PC-3 (cell line): ENCODE data around the gene HMCN2.

Experiments used
- EZH2 ChIP-seq: fragments of 300-600 bp; sonication (generic); IDR thresholded peaks from one replicate; pipeline ENCODE4 v1.6.1; 2017; ENCODE audit warnings: antibody characterized with exemption, mild to moderate bottlenecking, low read length; ENCODE audit not compliant: unreplicated experiment
- EZH2phosphoT487 ChIP-seq: fragments of 300-600 bp; sonication (generic); IDR thresholded peaks from 2 replicates; pipeline ENCODE4 v1.6.1; 2018; ENCODE audit warnings: mild to moderate bottlenecking, antibody characterized with exemption, low read length, borderline replicate concordance
- TF ChIP-seq, protein P1 (sequence below): fragments of 300-600 bp; sonication (generic); conservative IDR thresholded peaks from 2 replicates; pipeline ENCODE4 v1.5.1; 2017; ENCODE audit warnings: antibody characterized with exemption, low read depth, mild to moderate bottlenecking, low read length

DNA sequence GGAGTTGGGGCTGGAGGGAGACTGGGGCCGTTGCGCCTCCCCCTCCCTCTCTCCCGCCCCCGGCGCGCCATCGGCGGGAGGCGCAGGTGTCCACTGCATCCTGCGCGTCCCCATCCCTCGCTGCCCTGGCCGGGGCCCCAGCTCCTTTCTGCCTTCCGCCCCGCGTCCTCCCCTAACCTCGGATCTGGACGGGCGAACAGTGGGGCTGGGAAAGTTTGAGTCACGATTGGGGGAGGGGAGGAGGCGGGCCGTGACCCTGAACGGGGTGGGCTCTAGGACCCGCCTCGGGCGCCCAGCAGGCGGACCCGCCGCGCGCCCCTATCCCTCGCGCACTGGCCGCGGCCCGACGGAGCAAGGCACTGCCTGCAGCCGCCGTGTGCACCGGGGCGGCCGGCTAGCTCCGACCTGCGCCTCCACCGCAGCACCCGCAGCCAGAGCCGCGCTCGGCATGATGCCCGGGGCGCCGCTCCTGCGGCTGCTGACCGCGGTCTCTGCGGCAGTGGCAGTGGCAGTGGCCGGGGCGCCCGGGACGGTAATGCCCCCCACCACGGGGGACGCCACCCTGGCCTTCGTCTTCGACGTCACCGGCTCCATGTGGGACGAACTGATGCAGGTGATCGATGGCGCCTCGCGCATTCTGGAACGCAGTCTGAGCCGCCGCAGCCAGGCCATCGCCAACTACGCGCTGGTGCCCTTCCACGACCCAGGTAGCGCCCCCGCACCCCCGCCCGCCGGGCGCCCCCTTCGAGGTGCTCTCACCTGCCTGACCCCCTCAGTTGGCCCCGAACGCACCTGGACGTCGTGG is at the start of gene HMCN2:
- TF ChIP-seq, protein P1, sequence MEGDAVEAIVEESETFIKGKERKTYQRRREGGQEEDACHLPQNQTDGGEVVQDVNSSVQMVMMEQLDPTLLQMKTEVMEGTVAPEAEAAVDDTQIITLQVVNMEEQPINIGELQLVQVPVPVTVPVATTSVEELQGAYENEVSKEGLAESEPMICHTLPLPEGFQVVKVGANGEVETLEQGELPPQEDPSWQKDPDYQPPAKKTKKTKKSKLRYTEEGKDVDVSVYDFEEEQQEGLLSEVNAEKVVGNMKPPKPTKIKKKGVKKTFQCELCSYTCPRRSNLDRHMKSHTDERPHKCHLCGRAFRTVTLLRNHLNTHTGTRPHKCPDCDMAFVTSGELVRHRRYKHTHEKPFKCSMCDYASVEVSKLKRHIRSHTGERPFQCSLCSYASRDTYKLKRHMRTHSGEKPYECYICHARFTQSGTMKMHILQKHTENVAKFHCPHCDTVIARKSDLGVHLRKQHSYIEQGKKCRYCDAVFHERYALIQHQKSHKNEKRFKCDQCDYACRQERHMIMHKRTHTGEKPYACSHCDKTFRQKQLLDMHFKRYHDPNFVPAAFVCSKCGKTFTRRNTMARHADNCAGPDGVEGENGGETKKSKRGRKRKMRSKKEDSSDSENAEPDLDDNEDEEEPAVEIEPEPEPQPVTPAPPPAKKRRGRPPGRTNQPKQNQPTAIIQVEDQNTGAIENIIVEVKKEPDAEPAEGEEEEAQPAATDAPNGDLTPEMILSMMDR, result no peak
- no peak for TF ChIP-seq EZH2
- no peak for TF ChIP-seq EZH2phosphoT487
